ENCODE results near the gene SOX13.
"Not testable (repeated sequence)": the region's sequence is repeated elsewhere in the genome, so short reads cannot be mapped to it uniquely, and the experiment has no call there.

SOX13 gene

GRCh38 chr1:204072931-204073836, at the start of gene SOX13:
Gene SOX13 (plus strand): TSS chr1:204073115. CDS start chr1:204112916, 39,801 bp downstream.
- no peak for DNase-seq (ENCODE audit: low read depth in 2 of 3, low spot score in 1 of 3)

GRCh38 chr1:204025917-204026707, 46.8 kb upstream of the SOX13 start:
- DNase-seq (ENCODE audit: low read depth in 2 of 3, low spot score in 1 of 3), result no peak

- no peak for DNase-seq (ENCODE audit: low read depth in 2 of 3, low spot score in 1 of 3)
These were observed 45.5 kb upstream of the SOX13 start for GRCh38 chr1:204027446-204027845.

- no peak for DNase-seq (ENCODE audit: low read depth in 2 of 3, low spot score in 1 of 3)
These were observed 43.9 kb upstream of the SOX13 start for GRCh38 chr1:204029016-204029415.

- DNase-seq (ENCODE audit: low read depth in 2 of 3, low spot score in 1 of 3), result no peak
These were observed 41.7 kb upstream of the SOX13 start for GRCh38 chr1:204031098-204031710.

- DNase-seq (ENCODE audit: low read depth in 2 of 3, low spot score in 1 of 3), result no peak
These were observed 40.2 kb upstream of the SOX13 start for GRCh38 chr1:204032642-204033235.

GRCh38 chr1:204033306-204033705, 39.6 kb upstream of the SOX13 start:
- no peak for DNase-seq (ENCODE audit: low read depth in 2 of 3, low spot score in 1 of 3)

- no peak for DNase-seq (ENCODE audit: low read depth in 2 of 3, low spot score in 1 of 3)
These were observed 35.8 kb upstream of the SOX13 start for GRCh38 chr1:204036882-204037655.

- no peak for DNase-seq (ENCODE audit: low read depth in 2 of 3, low spot score in 1 of 3)
These were observed 31.6 kb upstream of the SOX13 start for GRCh38 chr1:204041232-204041767.

- no peak for DNase-seq (ENCODE audit: low read depth in 2 of 3, low spot score in 1 of 3)
These were observed 31.0 kb upstream of the SOX13 start for GRCh38 chr1:204041803-204042505.

- no peak for DNase-seq (ENCODE audit: low read depth in 2 of 3, low spot score in 1 of 3)
These were observed 30.4 kb upstream of the SOX13 start for GRCh38 chr1:204042516-204042915.

- no peak for DNase-seq (ENCODE audit: low read depth in 2 of 3, low spot score in 1 of 3)
These were observed 29.2 kb upstream of the SOX13 start for GRCh38 chr1:204043680-204044079.

- DNase-seq (ENCODE audit: low read depth in 2 of 3, low spot score in 1 of 3), result no peak
These were observed 28.5 kb upstream of the SOX13 start for GRCh38 chr1:204044448-204044847.

- DNase-seq (ENCODE audit: low read depth in 2 of 3, low spot score in 1 of 3), result no peak
These were observed 27.5 kb upstream of the SOX13 start for GRCh38 chr1:204045430-204045829.

- DNase-seq (ENCODE audit: low read depth in 2 of 3, low spot score in 1 of 3), result no peak
These were observed 26.6 kb upstream of the SOX13 start for GRCh38 chr1:204046346-204046745.

- not testable (repeated sequence) for DNase-seq (ENCODE audit: low read depth in 2 of 3, low spot score in 1 of 3)
These were observed 24.1 kb upstream of the SOX13 start for GRCh38 chr1:204048796-204049195.

GRCh38 chr1:204051258-204051657, 21.7 kb upstream of the SOX13 start:
- DNase-seq (ENCODE audit: low read depth in 2 of 3, low spot score in 1 of 3), result no peak

GRCh38 chr1:204051718-204052117, 21.2 kb upstream of the SOX13 start:
- no peak for DNase-seq (ENCODE audit: low read depth in 2 of 3, low spot score in 1 of 3)

GRCh38 chr1:204053893-204054292, 19.0 kb upstream of the SOX13 start:
- no peak for DNase-seq (ENCODE audit: low read depth in 2 of 3, low spot score in 1 of 3)

GRCh38 chr1:204059970-204060369, 12.9 kb upstream of the SOX13 start:
- no peak for DNase-seq (ENCODE audit: low read depth in 2 of 3, low spot score in 1 of 3)
